HK-2 (cell line): Measurements from ENCODE around the gene SCN2B.
"Not testable (repeated sequence)": the region's sequence is repeated elsewhere in the genome, so short reads cannot be mapped to it uniquely, and the experiment has no call there.

Source experiments
- DNase-seq: peaks from one replicate; pipeline ENCODE4 v3.0.0-alpha.2; 2018; ENCODE audit not compliant: unreplicated experiment

SCN2B gene

DNA sequence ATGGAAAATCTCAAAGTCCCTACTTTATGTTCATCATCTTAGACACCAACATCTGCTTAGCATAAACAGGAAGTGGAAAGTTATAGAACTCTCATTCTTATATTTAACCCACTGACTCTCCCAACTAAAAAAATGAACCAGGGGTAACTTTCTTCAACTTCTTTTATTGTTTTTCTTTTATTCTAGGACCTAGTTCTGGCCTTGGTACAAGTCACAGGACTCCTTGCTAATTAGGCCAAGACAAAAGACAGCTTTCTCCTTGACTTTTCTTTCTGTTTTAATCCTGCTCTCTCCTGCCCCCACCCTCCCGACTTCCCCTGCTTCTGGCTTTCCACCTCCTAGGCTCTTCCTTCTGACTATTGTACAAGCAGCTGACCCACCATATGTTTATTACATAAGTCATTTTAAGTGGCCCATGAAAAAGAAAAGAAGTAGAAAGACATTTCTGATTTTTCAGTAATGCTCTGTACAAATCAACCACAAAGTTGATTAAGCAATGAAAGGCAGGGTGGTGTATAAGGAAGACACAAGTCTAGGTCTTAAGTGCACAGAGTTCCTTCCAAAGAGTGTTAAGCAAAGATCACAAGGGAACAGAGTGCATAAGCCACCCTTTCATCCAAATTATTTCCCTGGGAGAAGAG is 30.1 kb upstream of the SCN2B start:
- no peak for DNase-seq

DNA sequence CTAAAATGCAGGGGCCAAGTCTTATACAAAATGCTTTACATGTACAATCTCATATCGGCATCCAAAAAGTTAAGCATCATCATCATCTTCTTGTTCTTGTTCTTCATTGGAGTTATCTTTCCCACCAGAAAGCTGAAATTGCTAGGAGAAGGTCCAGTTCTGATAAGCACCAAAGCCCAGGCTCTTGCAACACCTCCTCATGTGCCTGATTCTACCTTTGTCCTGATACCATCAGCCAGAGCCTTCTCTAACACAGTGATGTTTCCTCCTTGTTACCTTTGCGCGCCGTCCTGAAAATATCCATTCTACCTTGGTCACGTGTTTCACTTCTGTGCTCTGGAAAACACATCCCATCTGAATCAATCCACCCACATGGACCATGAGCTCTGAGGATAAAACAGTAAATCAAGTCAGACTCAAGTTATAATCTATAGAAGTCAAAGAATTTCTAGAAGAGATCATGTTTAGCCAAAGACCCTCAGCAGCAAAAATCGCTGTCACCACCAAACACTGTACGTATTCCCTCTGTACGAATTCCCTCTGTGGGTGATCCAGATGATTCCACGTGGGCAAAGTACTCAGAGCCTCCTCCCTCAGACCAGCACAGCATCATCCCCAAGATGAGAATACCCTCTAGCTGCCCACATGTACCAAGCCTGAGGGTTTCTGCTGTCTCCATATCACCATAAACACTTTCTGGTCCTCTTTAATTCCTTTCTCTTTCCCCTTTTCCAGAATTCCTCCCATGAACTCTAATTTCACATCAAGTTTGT is 29.4 kb upstream of the SCN2B start:
- DNase-seq, result no peak

DNA sequence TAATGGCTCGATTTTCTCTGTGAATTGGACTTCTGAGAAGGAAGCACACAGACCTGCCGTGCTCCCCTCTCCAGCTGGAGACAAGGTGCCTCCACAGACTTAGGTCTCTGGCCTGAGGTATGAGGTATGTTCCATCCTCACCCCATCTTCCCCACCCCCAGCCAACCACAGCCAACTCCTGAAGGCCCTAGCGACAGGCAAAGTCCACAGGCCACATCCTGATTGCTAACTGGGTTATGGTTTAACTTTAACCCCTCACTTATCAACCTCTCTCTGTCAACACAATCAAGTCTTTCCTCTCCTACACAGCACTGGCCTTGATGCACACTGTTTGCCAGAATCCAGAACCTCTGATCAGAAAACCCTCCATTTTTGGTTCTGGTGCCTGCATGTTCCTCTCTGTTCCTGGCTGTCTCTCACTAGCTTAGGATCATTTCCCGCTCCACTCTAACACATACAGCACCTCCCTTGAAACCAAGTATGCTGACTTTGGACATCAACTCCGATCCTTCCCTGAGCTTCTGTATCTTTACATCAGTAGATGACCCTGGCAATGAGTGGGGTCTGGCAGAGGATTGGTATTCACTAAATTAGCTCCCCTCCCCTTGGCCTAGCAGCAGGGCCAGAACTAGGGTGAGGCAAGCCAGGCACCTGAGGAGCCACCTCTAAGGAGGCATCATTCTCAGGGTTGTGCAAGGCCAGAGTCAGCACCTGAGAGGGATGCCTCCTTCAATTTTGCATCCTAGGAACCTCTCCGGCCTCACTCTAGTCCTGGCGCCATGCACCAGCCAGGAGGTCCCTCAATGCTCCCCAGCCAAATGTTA is 26.4 kb upstream of the SCN2B start:
- peak; percentile 8 for DNase-seq

DNA sequence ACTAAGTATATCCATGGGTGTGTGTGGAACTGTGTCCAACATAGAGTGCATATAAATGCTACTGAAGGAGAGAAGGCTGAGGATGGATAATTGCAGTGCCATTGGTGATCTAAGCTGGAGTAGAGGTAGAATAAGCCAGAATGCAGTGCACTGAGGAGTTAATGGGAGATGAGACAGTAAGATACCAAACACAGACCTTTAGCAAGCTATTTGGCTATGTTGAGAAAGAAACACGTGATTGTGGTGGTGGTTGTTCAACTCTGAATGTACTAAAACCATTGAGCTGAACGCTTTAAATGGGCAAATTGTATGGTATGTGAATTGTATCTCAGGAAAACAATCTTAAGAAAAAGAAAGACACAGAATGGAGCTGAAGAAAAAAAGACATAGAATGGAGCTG is 25.5 kb upstream of the SCN2B start:
- DNase-seq, result no peak

DNA sequence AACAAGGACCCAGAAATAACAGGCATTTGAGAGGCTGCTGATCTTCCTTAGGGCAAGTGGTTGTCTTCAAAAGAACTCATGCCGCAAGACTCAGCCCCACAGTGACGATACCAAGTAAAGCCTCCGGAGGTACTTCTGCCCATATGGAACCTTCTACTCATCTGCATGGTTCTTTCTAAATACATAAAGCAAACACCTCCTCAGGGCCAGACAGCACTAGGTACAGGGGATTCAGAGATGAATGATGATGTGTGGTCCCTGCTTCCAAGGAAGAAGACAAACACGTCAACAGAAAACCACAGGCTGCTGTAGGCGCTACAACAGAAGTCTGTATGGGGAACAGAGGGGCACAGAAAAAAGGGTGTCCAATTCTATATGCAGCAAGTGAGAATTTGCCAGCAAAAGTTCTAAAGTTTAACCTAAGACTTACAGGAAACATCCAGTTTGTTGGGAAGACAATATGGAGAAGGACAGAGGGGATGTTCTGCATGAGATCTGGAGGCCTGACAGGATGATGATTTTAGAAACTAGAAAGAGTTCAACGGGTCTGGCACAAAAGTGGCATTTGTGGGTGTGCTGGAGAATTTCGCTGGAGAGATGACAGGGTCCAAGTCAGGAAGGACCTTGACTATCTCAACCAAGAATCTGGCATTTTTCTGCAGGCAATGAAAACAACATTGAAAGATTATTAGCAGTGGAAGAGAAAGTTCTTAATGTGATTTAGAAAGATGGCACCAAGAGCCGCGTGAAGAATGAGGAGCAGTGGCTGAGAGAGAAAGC is 24.7 kb upstream of the SCN2B start:
- no peak for DNase-seq

DNA sequence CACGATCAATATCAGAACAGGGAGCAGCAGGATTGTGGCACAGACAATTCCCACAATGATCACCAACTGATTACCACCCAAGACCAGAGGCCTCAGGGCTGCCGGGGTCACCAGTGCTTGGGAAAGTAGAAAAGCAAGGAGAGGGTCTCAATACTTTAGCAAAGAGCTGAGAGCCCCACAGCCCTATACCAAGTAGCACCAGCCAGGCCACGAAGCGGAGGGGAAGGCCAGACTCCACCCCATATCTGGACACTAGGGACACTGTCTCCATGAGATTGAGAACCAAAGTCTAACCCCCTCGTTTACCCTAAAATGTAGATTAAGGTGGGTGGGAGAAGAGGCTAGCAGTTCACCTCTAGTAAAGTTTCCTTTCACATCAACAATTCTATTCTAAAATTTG is 24.1 kb upstream of the SCN2B start:
- no peak for DNase-seq

DNA sequence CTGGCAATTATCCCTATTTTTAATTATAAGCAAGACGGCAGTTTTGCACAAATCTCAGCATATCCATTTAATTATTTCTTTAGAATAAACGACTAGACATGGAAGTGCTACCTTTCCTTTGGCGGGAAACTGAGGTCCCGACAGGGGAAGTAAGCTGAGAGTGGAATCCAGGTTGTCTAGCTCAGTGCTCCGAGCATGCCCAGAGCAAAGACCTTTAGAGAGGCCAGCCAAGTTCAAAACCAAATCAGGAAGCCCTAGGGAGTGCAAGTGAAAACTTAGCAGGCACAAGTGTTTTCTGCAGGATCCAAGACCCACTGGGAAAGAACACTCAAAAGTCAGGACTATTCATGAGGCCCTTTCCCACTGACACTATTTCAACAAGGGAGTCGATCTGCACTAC is 22.7 kb upstream of the SCN2B start:
- no peak for DNase-seq

DNA sequence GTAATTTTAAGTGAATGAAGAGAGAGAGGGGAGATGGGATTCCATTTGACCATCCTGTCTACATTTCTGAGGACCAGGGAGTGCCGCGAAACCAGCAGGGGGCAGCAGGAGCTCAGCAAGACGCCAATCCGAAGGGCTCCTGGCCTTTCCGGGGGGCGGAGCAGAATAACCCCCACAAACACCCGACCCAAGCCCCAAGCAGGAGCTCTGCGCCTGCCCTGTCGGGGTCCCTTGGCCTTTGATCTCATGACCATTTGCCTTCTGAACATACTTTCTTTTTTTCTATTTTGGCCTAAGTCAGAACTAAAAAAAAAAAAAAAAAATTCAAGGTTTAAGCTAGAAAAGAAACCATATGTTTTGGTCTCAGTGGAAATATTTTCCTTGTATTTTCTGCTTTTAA is 21.9 kb upstream of the SCN2B start:
- peak; percentile 55 for DNase-seq

DNA sequence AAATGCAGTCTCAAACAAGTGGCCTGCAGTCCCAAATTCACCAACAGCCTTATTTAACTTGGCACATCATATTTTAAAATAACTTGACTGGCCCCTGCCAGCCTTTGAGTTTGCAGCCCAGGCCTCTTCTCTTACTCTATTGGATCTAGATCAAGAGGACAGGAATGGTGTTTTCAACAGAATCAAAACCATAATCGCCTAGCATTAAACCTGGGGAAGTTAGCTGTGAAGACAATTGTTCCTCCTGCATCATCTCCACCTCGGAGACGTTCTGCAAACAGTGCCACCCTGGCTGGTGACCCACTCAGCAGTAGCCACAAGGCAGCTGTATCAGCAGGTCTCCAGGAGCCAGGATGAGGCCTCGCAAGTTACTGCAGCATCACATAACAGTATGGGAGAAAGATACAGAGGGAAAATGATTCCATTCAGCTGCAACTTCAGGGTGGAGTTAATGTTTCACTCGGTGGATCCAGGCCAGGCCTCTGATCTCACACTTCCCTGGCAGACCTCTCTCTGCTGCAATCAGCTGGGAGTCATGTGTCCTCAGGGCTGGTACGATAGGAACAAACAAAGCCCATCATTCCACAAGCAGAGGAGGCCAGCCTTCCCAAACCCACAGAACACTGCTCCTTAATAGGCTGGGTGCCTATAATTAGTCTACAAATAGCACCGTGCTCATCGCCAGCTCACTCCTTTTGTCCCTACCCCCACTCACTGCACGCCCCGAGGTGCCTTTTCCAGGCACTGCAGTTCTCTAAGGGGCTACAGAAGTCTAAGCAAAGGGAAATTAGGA is 18.6 kb upstream of the SCN2B start:
- peak; percentile 60 for DNase-seq

DNA sequence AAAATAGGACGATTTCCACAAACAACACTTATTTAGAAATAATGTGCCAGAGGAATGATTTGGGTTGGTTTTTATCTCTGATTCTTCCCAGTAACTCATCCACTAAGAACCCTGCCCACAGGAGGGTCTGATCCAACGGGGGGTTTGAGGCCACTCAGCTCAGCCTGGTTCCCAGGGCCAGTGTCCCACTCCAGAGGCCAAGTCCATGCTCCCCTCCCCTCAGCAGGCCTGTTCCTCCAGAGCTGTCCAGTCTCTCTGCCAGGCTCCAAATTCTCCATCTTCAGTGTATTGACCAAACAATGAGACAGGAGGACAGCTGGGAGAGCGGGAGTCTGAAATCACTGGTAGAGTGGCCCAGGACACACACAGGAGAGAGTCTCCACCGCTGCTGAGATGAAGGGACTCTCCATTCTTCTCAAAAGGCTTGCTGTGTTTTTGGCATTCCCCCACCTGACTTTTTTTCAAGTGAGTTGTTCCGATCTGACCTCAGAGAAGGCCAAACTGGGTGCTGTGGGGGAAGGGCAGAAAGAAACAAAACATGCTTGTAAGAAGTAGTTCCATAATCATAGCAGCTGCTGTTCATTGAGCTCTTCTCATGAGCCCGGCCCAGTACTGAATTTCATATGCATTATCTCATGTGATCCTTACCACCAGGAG is 17.6 kb upstream of the SCN2B start:
- no peak for DNase-seq

DNA sequence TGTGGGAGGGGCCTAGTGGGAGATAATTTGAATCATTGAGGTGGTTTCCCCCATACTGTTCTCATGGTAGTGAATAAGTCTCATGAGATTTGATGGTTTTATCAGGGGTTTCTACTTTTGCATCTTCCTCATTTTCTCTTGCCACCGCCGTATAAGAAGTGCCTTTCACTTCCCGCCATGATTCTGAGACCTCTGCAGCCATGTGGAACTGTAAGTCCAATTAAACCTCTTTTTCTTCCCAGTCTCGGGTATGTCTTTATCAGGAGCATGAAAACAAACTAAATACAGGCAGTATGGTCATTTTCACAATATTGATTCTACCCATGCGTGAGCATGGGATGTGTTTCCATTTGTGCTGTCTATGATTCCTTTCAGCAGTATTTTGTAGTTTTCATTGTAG is 16.4 kb upstream of the SCN2B start:
- not testable (repeated sequence) for DNase-seq

DNA sequence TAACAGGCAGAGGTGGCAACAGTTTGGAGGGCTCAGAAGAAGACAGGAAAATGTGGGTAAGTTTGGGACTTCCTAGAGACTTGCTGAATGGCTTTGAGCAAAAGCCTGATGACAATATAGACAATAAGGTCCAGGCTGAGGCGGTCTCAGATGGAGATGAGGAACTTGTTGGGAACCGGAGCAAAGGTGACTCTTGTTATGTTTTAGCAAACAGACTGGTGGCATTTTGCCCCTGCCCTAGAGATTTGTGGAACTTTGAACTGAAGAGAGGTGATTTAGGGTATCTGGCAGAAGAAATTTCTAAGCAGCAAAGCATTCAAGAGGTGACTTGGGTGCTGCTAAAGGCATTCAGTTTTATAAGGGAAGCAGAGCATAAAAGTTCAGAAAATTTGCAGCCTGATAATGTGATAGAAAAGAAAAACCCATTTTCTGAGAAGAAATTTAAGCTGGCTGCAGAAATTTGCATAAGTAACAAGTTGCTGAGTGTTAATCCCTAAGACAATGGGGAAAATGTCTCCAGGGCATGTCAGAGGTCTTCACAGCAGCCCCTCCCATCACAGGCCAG is 14.6 kb upstream of the SCN2B start:
- DNase-seq, result not testable (repeated sequence)

DNA sequence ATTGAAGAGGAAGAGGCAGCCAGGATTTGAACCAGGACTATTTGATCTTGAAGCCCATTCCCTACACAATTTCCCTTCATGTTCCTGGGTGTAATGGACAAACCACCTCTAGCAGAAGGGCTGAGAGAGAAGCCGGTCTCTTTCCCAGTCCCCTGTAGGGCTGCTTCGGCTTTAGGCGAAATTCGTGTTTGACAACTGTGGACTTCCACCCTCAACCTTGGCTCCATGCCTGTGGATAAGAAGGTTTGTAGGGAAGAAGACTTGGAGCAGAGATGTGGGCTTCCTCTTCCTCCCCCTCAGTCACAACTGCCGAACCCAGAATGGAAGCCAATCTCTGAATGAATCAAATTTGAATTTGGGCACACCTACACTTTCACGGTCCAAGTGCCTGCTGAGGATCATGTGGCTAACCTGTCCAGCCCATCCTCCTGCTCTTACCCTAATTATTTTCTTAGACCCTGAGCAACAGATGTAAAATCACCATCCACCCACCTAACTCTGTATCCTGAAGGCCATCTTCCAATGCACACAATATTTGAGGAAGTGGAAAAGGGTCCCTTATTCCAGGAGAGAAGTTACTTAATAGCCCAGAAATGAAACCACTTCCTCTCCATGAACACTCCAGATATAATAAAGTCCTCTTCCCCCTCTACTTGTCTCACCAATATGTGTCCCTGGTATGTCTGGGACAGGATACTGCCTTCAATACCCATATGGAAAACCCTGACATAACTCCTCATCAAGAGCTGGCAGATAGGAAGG is 10.1 kb upstream of the SCN2B start:
- no peak for DNase-seq

DNA sequence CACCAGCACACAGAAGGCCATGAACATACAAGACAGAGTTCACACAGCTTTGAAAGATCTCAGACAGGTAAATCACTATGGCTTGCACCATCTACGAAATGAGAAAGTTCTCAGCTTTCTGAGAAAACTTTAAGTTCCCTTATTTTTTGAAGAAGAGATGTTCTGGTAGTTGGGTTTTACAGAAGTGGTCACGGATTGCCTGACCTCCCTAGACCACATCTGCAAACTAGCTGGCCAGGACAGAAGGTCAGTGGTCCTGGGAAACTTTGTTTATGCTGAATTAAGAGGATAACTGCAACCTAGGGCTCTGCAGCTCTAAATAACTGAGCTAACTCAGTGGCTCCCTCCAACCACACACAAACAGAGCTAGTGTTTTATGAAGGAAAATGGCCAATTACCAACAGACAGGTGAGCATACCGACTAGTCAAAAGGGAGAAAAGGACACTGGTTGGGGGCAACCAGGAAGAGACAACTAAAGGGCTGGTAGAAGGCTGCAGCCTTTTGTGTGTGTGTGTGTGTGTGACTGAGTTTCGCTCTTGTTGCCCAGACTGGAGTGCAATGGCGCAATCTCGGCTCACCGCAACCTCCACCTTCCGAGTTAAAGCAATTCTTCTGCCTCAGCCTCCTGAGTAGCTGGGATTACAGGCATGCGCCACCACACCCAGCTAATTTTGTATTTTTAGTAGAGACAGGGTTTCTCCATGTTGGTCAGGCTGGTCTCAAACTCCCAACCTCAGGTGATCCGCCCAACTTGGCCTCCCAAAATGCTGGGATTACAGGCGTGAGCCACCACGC is 8.5 kb upstream of the SCN2B start:
- no peak for DNase-seq

DNA sequence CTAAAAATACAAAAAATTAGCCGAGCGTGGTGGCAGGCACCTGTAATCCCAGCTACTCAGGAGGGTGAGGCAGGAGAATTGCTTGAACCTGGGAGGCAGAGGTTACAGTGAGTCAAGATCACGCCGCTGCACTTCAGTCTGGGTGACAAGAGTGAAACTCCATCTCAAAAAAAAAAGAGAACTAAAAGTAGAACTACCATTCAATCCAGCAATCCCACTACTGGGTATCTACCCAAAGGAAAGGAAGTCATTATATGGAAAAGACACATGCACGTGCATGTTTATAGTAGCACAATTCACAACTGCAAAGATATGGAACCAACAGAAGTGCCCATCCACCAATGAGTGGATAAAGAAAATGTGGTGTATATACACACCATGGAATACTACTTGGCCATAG is 7.3 kb upstream of the SCN2B start:
- not testable (repeated sequence) for DNase-seq

DNA sequence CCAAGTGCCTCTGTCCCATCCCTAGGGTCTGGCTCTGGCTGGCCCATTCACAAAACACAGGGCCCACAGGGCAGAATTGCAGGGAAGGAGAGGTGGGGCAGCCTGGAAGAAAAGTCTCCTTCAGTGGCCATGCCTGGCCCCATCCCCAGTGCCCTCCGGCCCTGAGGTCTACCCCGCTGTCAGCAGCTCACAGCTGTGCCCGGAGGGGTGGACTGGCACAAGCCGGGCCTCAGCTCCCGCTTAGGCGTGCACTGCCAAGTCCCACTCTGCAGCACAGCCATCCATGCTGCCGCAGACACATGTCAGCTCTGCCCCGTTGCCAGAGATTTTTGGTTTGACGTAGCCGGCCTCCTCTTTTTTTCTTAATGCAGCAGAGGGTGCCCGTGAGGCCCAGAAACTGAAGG is 3.9 kb upstream of the SCN2B start:
- DNase-seq, result no peak

DNA sequence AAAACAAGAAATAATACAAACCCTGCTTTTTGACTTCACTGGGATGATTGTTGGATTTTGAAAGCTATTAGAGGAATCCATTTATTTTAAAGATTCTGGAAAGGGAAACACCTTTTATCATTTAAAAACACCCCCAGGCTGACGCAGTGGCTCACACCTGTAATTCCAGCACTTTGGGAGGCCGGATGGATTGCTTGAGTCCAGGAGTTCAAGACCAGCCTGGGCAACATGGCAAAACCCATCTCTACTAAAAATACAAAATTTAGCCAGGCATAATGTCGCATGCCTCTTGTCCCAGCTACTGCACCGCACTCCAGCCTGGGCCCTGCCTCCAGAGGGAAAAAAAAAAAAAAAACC is 317 bp upstream of the SCN2B start:
- DNase-seq, result no peak

DNA sequence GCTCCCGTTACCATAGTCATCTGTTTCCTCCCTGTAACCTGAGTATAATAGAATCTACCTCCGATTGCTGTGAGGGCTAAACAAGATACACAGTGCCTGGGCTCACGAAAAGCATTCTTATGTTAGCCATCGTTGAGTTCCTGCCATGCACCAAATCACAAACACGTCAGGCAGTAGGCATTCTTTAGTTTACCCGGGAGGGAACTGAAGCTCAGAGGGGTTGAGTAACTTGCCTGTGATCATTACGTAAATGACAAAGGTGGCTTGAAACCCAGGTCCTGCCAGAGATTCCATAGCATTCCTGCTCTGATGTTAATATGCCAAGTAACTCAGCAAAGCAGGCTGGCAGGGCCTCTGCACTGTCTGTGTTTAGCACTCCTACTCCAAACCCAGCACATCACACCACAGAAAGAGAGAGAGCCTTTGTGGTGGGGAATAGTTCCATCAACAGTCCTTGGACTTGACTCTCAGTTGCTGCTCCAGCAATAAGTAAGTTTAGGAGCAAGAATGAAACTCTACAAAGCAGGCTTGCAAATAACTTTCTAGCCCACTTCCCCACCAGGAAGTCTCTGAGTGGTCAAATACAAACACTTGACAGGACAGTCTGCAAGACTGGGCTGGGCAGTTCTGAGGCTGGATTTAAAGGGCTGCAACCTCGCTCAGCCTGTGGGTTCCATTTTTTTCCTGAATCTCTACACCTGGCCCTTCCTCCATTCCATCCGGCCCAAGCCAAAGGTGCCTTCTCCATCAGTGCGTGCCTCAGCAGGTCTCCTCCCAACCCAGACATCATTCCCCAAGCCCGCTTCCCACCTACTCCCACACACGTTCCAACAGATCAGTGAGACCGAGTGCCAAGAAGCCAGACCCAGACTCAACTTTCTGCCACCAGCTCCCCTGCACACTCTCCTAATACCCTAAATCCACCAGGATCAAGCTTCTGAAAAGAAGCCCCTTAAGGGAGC is 1.1 kb downstream of the SCN2B start:
- DNase-seq, result no peak
